ENCODE data around the gene LCN9.
"Not testable (repeated sequence)": the region's sequence is repeated elsewhere in the genome, so short reads cannot be mapped to it uniquely, and the experiment has no call there.

Gene LCN9

DNA sequence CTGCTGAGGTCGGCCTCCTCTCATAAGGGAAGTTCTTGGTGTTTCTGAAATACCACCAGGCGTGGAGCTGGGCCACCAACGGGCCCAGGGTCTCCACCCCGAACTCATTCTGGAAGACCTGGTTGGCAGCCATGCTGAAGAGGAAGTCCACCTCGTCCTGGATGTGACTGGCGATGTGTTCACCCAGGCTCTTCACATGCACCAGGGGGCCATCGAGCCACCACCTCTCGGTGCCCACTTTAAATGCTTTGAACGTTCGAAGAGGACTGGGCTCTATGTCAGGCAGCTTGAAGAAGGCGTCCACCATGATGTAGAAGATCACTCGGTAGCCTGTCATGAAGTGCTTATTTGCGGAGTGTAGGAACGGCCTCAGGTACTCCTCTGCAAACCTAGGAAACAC lies 38.8 kb upstream of the LCN9 start:
- in situ Hi-C loops (cut with MboI; ENCODE audit: low pct_unique_long_range_greater_than_20kb, low sequenced_read_pairs, unreplicated experiment): no loop called here
- DNase-seq (ENCODE audit: low spot score): no peak
- TF ChIP-seq, protein P1, sequence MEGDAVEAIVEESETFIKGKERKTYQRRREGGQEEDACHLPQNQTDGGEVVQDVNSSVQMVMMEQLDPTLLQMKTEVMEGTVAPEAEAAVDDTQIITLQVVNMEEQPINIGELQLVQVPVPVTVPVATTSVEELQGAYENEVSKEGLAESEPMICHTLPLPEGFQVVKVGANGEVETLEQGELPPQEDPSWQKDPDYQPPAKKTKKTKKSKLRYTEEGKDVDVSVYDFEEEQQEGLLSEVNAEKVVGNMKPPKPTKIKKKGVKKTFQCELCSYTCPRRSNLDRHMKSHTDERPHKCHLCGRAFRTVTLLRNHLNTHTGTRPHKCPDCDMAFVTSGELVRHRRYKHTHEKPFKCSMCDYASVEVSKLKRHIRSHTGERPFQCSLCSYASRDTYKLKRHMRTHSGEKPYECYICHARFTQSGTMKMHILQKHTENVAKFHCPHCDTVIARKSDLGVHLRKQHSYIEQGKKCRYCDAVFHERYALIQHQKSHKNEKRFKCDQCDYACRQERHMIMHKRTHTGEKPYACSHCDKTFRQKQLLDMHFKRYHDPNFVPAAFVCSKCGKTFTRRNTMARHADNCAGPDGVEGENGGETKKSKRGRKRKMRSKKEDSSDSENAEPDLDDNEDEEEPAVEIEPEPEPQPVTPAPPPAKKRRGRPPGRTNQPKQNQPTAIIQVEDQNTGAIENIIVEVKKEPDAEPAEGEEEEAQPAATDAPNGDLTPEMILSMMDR (IDR thresholded peaks at IDR 0.05; ENCODE audit: extremely low read depth, insufficient read depth, missing control alignments): no peak

DNA sequence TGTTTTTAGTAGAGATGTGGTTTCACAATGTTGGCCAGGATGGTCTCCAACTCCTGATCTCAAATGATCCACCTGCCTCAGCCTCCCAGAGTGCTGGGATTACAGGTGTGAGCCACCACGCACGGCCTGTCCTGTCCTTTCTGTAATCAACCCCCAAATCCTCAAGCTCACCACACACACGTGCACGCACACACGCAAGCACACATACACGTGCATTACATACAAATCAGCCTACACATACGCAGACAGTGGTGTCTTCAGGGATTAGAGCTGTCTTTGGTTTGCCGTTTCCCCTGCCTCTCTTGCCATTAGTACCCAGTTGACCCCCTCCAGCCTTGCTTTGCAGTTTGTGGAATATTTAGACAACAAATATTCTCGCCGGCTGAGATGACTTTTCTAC lies 30.3 kb upstream of the LCN9 start:
- in situ Hi-C loops (cut with MboI; ENCODE audit: low pct_unique_long_range_greater_than_20kb, low sequenced_read_pairs, unreplicated experiment): no loop called here
- TF ChIP-seq, protein P1 (IDR thresholded peaks at IDR 0.05; ENCODE audit: extremely low read depth, insufficient read depth, missing control alignments): no peak
- no peak for DNase-seq (ENCODE audit: low spot score)

DNA sequence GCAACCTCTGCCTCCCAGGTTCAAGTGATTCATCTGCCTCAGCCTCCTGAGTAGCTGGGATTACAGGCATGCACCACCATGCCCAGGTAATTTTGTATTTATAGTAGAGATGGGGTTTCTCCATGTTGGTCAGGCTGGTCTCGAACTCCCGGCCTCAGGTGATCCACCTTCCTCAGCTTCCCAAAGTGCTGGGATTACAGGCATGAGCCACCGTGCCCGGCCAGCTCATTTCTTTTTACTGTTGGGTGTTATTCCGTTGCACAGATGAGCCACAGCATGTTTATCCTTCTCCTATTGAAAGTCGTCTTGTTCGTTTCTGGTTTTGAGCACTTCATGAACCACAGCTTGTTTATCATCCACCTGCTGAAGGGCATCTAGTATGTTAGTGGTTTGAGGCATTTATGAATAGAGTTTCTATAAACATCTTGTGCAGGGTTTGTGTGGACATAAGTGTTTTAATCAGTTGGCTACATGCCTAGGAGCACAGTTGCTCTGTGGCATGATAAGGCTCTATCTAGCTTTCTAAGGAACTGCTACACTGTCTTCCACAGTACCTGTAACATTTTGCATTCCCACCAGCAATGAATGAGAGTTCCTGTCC lies 26.1 kb upstream of the LCN9 start:
- in situ Hi-C loops (cut with MboI; ENCODE audit: low pct_unique_long_range_greater_than_20kb, low sequenced_read_pairs, unreplicated experiment); DNase-seq (ENCODE audit: low spot score): not testable (repeated sequence)

DNA sequence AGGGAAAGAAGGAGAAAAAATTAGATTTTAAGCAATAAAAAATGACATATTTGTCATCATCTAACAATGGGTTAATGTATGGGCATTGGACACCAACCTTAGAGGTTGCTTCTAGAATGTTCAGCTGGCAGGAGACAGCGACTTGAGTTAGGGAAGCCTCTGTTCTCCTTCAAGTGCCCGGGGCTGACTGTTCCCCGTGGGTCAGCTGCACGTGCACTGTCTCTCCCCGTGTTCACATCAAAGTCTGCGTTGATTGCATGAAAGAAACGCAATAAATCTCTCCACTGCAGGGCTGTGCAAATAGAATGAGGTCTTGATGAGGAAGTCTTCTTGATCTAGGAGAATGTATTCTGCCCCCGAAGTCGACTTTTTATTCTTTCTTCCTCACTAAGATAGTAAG lies 23.9 kb upstream of the LCN9 start, which contains the start of gene GLT6D1:
TSS of gene GLT6D1 (minus strand) at position 345 of the 400 bp plus-strand sequence. CDS start 353 bp downstream, outside the sequence.
- DNase-seq (ENCODE audit: low spot score): no peak
- TF ChIP-seq, protein P1 (IDR thresholded peaks at IDR 0.05; ENCODE audit: extremely low read depth, insufficient read depth, missing control alignments): no peak
- in situ Hi-C loops (cut with MboI; ENCODE audit: low pct_unique_long_range_greater_than_20kb, low sequenced_read_pairs, unreplicated experiment): no loop called here

DNA sequence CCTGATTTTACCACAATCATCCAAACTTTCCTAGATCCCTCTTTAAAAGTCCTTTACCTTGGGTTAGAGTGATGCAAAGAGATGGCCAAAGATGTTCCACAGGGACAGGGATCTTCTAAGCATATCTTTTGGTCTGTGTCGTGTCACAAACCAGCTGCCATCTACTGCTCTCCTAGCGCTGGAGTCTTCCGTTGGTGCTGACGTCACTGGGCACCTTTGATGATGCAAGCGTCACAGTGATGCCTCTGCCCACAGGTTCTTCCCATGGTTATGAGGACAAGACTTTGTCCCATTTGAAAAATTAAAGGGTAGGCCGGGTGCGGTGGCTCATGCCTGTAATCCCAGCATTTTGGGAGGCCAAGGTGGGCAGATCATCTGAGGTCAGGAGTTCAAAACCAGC lies 22.1 kb upstream of the LCN9 start:
- TF ChIP-seq, protein P1 (IDR thresholded peaks at IDR 0.05; ENCODE audit: extremely low read depth, insufficient read depth, missing control alignments): no peak
- in situ Hi-C loops (cut with MboI; ENCODE audit: low pct_unique_long_range_greater_than_20kb, low sequenced_read_pairs, unreplicated experiment): no loop called here
- no peak for DNase-seq (ENCODE audit: low spot score)

DNA sequence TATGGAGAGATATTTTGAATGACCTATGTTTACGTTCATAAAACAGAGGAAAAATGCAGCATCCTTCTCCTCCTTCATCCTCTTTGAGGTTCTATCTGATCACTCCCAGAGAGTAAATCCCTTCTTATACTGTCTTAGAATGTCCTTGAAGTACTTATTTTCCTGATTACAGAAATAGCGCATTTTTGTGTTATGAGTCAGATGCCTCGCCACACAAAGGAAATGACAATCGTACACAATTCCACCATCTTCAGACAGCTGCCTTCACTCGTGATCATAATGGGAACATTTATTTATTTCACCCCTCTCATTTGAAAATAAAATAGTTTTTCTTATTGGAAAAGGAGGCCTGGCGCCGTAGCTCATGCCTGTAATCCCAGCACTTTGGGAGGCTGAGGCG lies 21.4 kb upstream of the LCN9 start:
- DNase-seq (ENCODE audit: low spot score): no peak
- TF ChIP-seq, protein P1 (IDR thresholded peaks at IDR 0.05; ENCODE audit: extremely low read depth, insufficient read depth, missing control alignments): no peak
- in situ Hi-C loops (cut with MboI; ENCODE audit: low pct_unique_long_range_greater_than_20kb, low sequenced_read_pairs, unreplicated experiment): no loop called here

DNA sequence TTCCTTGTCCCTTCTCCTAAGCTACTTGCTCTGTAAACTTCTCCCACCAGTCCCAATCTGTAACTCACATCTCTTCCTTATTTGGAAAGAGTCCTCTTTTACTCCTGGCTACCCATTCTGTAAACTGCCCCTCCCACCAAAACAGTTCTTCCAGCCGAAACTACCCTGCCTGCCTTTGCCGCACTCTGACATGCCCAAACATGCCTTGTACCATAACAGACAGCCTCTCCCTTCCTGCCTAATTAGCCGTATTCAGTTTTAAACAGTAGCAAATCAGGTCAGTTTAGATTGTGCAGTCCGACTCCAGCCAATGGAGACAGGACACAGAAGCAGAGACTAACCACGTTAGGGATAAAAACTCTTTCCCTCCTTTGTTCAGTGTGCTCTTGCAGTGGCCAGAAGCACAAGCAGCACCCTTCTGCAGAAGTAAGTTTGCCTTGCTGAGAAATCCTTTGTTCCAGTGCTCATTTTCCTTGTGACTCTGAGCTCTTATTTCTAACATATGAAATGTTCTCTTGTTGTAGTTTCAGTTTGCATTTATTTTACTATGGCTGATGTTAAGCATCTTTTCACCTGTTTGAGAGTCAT lies 18.4 kb upstream of the LCN9 start:
- TF ChIP-seq, protein P1 (IDR thresholded peaks at IDR 0.05; ENCODE audit: extremely low read depth, insufficient read depth, missing control alignments): no peak
- in situ Hi-C loops (cut with MboI; ENCODE audit: low pct_unique_long_range_greater_than_20kb, low sequenced_read_pairs, unreplicated experiment): no loop called here
- DNase-seq (ENCODE audit: low spot score): no peak

All from GM13977 (cell line).